Skeletal muscle satellite cell (primary cell): ENCODE data around the gene CD2.

Source experiments
- H3K27me3 ChIP-seq: 2 replicates; pipeline ENCODE4 v1.7.0; 2013; ENCODE audit warnings: low read length; ENCODE audit not compliant: control insufficient read depth, insufficient read depth
- H3K36me3 ChIP-seq: 2 replicates; pipeline ENCODE4 v1.7.0; 2013; ENCODE audit warnings: mild to moderate bottlenecking, control low read depth, low read length; ENCODE audit not compliant: insufficient read depth
- H3K4me1 ChIP-seq: 2 replicates; pipeline ENCODE4 v1.7.0; 2013; ENCODE audit warnings: low read length; ENCODE audit not compliant: control insufficient read depth, insufficient read depth
- H3K4me2 ChIP-seq: 2 replicates; pipeline ENCODE4 v1.7.0; 2013; ENCODE audit warnings: mild to moderate bottlenecking, low read length
- H3K4me3 ChIP-seq: 2 replicates; pipeline ENCODE4 v1.7.0; 2013; ENCODE audit warnings: low read length
- H3K9ac ChIP-seq: 2 replicates; pipeline ENCODE4 v1.7.0; 2013; ENCODE audit warnings: mild to moderate bottlenecking, low read depth, low read length, moderate library complexity
- H3K9me3 ChIP-seq: replicated peaks from 2 replicates; pipeline ENCODE4 v1.7.0; 2013; ENCODE audit warnings: mild to moderate bottlenecking, control low read depth, low read length

CD2 gene

GRCh38 chr1:116720364-116721038 is 33.7 kb upstream of the CD2 start:
- Histone ChIP-seq H3K9me3 (no peaks in the 10 kb centered on the region), H3K4me2 (no peak overlapping the region), H3K27me3 (peaks cover 5% of the 10 kb centered on the region), H3K4me1 (no peaks in the 10 kb centered on the region), H3K9ac (no peak overlapping the region), H3K36me3 (no peaks in the 10 kb centered on the region), H3K4me3 (no peak overlapping the region)

DNA sequence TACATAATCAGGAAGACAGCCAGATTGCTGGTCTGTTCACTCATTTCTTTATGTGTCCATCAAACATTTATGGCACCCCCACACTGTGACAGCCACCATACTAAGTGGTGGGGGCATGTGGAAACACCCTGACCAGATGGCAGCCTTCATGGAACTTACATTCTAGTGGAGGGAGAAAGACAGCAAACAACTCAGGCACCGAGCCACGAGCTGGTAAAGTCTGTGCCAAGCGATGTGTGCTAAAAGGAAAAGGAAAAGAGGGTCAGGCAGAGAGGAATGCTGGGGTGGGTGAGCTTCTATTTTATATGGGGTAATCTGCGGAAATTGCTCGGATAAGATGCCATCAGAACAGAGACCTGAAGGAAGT is 33.2 kb upstream of the CD2 start:
- H3K9me3 ChIP-seq: no peaks in the 10 kb centered on the region
- no peaks in the 10 kb centered on the region for H3K4me1 ChIP-seq
- no peak overlapping the region for H3K4me2 ChIP-seq
- H3K36me3 ChIP-seq: no peaks in the 10 kb centered on the region
- H3K27me3 ChIP-seq: peaks cover 5% of the 10 kb centered on the region
- H3K9ac ChIP-seq: no peak overlapping the region
- H3K4me3 ChIP-seq: no peak overlapping the region

- no peaks in the 10 kb centered on the region for H3K4me1 ChIP-seq
- H3K9me3 ChIP-seq: no peaks in the 10 kb centered on the region
- no peak overlapping the region for H3K9ac ChIP-seq
- no peaks in the 10 kb centered on the region for H3K36me3 ChIP-seq
- peaks cover 10% of the 10 kb centered on the region for H3K27me3 ChIP-seq
- no peak overlapping the region for H3K4me2 ChIP-seq
- H3K4me3 ChIP-seq: no peak overlapping the region
Measured at GRCh38 chr1:116721451-116722007, 32.7 kb upstream of the CD2 start.

DNA sequence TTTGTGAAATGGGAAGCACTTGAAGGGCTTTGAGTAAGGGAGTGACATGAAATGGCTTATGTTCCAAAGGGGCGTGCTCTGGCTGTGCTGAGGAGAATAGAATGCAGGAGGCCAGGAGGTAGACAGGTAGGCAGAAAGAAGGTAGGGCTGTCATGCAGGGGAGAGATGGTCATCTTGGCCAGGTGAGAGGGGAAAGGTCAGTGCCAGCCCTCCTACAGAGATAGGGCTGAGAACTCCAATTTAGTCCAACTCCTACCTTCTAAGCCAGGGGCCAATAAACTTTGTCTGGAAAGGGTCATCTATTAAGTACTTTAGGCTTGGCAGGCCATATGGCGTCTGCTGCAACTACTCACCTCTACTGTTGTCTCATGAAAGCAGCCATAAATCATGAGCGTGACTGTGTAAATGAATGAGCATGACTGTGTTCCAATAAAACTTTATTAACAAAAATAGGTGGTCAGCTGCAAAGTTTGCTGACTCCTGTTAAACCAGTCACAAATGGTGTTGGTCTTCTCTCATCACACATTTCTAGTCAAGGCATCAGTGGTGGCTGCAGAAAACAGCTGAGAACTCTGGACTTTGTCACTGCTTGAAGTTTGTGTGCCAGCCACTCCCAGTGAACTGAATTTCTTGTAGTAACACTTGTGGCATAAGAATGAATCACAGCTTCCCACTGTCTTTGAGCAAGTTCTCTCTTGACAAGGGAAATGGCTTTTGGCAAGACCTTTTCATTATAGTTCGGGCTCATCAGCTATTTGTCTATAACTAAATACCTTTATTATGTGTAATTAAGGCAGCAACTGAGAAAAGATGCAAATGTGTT is 32.0 kb upstream of the CD2 start:
- Histone ChIP-seq H3K36me3 (no peaks in the 10 kb centered on the region), H3K9ac (no peak overlapping the region), H3K27me3 (peaks cover 15% of the 10 kb centered on the region), H3K4me1 (no peaks in the 10 kb centered on the region), H3K4me2 (no peak overlapping the region), H3K9me3 (no peaks in the 10 kb centered on the region), H3K4me3 (no peak overlapping the region)

DNA sequence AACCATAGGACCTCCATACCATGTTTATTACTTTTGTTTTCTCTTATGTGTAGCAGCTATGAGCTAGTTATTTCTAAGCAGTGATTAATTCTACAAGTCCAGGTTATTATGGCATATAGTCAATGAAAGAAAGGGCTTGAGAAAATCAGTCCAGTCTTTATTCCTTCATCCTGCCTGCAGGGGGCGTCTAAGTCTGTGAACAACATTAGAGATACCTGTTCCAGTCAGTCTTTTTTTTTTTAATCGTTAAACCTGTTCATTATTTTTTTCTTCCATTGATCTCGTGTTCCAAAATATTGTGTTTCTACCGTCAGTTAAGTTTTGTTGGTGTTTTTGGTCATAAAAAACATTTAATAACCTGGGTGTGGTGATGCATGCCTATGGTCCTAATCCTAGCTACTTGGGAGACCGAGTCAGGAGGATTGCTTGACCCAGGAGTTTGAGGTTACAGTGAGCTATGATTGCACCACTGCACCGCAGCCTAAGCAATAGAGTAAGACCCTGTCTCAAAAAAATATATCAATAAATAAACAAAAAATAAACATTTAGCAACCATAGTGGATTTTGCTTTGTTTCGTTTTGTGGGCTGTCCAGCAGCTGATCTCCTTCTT is 29.4 kb upstream of the CD2 start:
- no peaks in the 10 kb centered on the region for H3K36me3 ChIP-seq
- H3K9ac ChIP-seq: no peak overlapping the region
- H3K4me1 ChIP-seq: no peaks in the 10 kb centered on the region
- H3K4me2 ChIP-seq: no peak overlapping the region
- H3K27me3 ChIP-seq: peaks cover 33% of the 10 kb centered on the region
- H3K9me3 ChIP-seq: no peaks in the 10 kb centered on the region
- no peak overlapping the region for H3K4me3 ChIP-seq

DNA sequence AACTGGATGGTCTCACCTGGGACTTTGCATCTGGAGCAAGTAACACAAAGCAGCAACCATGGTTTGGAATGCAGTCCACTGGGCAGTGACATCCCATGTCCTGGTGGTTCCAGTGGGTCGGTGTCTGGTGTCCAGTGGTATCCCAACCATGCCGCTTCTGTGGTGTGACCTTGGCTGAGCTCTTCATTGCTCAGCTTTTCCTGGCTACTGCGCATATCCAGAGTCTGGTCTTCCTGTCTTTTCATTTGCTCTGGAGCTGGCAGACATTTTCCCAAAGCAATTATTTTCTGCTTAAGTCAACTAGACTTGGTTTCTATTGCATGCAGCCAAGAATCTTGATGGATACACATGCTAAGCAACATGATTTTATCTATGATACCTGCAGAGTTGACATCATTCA is 28.4 kb upstream of the CD2 start:
- Histone ChIP-seq H3K4me1 (no peaks in the 10 kb centered on the region), H3K27me3 (peaks cover 34% of the 10 kb centered on the region), H3K9ac (no peak overlapping the region), H3K9me3 (no peaks in the 10 kb centered on the region), H3K36me3 (no peaks in the 10 kb centered on the region), H3K4me2 (no peak overlapping the region), H3K4me3 (no peak overlapping the region)

GRCh38 chr1:116726872-116727820 is 27.1 kb upstream of the CD2 start:
- Histone ChIP-seq H3K27me3 (peaks cover 40% of the 10 kb centered on the region), H3K4me3 (no peak overlapping the region), H3K9ac (no peak overlapping the region), H3K36me3 (no peaks in the 10 kb centered on the region), H3K9me3 (no peaks in the 10 kb centered on the region), H3K4me2 (no peak overlapping the region), H3K4me1 (no peaks in the 10 kb centered on the region)

DNA sequence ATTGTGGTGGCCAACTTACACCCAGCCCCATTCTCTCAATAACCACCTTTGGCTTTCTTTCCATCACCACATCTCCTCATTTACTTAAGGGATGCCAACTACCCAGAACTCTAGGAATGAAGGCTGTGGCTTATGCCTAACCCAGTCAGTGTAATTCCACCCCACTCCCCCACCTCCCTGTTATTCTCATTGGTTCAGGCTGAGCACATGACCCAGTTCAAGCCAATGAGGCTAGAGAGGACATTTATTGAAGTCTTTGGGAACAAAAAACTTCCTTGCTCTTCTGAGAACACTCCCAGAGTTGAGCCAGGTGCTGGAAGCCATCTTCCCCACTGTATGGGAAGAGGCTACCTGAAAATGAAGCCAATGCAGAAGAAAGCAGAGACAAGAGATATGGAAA is 22.8 kb upstream of the CD2 start:
- H3K4me2 ChIP-seq: no peak overlapping the region
- H3K4me3 ChIP-seq: no peak overlapping the region
- no peaks in the 10 kb centered on the region for H3K36me3 ChIP-seq
- H3K9ac ChIP-seq: no peak overlapping the region
- H3K4me1 ChIP-seq: no peaks in the 10 kb centered on the region
- no peaks in the 10 kb centered on the region for H3K9me3 ChIP-seq
- peaks cover 30% of the 10 kb centered on the region for H3K27me3 ChIP-seq

- no peaks in the 10 kb centered on the region for H3K9me3 ChIP-seq
- H3K36me3 ChIP-seq: no peaks in the 10 kb centered on the region
- no peak overlapping the region for H3K4me3 ChIP-seq
- peaks cover 24% of the 10 kb centered on the region for H3K27me3 ChIP-seq
- H3K9ac ChIP-seq: no peak overlapping the region
- H3K4me2 ChIP-seq: no peak overlapping the region
- no peaks in the 10 kb centered on the region for H3K4me1 ChIP-seq
Measured at GRCh38 chr1:116732726-116733125, 21.5 kb upstream of the CD2 start.

- H3K4me2 ChIP-seq: no peak overlapping the region
- H3K9ac ChIP-seq: no peak overlapping the region
- no peak overlapping the region for H3K4me3 ChIP-seq
- peaks cover 14% of the 10 kb centered on the region for H3K27me3 ChIP-seq
- no peaks in the 10 kb centered on the region for H3K4me1 ChIP-seq
- H3K36me3 ChIP-seq: no peaks in the 10 kb centered on the region
- no peaks in the 10 kb centered on the region for H3K9me3 ChIP-seq
Measured at GRCh38 chr1:116733476-116734365, 20.5 kb upstream of the CD2 start.
